K562 (cell line): ENCODE measurements around the gene IPPK. TPM values are rescaled to one million over a fixed set of nuclear protein-coding genes. Genes with fewer than 3 reads are reported as not detected.

Experiments
- ATAC-seq: fragments of 200-7000 bp; cut with Tn5 transposase; 3 replicates; pipeline ENCODE4 v1.9.1; 2020; ENCODE audit warnings: moderate library complexity
- BruUV-seq: library from RNA; stranded (reverse); fragments of 400-500 nt; replicated peaks from 2 replicates; lab custom pipeline; 2021; lab: Mats Ljungman, UMichigan
- CTCF ChIA-PET: fragments of 300-600 bp; formaldehyde crosslinking; extraction: SDS; loops from one replicate; lab custom pipeline; 2021; ENCODE audit warnings: low intra/inter-chr PET ratio; lab: Yijun Ruan, JAX
- POLR2A ChIA-PET: fragments of 300-600, 350-650 bp; sonication (Branson Sonifier 250); formaldehyde crosslinking; extraction: SDS; loops from one replicate; lab custom pipeline; 2021; ENCODE audit warnings: antibody characterized with exemption, inconsistent platforms; lab: Yijun Ruan, JAX
- DNase-seq, 4 experiments: peaks; one replicate each; pipeline versions ENCODE4 v3.0.0 to v3.0.0-alpha.2; 2011 to 2018; ENCODE audit warnings: low spot score in 3 of 4, mixed read lengths in 3 of 4; ENCODE audit errors: extremely low read depth in 1 of 4
- FAIRE-seq: peaks from 2 replicates; lab custom pipeline; 2011; peaks lifted over from hg19 to GRCh38; lab: Jason Lieb, UNC
- H2AFZ ChIP-seq: 2 replicates; pipeline ENCODE4 v1.6.0; 2011; ENCODE audit warnings: low read depth, low read length, control low read depth, inconsistent platforms
- H3K27ac ChIP-seq: fragments of 200-600 bp; 3 replicates; pipeline ENCODE4 v1.8.0; 2011; ENCODE audit warnings: low read depth, mild to moderate bottlenecking, control low read depth, inconsistent platforms, low read length, moderate library complexity, mixed read lengths; ENCODE audit errors: extremely low read depth
- H3K27me3 ChIP-seq, 2 experiments: fragments of 300-600 bp in 1 of 2; 2 replicates in 1 of 2; 3 replicates in 1 of 2; pipeline versions ENCODE4 v1.6.0 to v1.8.0; 2011; ENCODE audit warnings: inconsistent platforms in 2 of 2, low read length in 2 of 2, mild to moderate bottlenecking in 1 of 2, mixed read lengths in 1 of 2, moderate library complexity in 1 of 2; ENCODE audit not compliant: control insufficient read depth in 2 of 2, insufficient read depth in 2 of 2
- H3K36me3 ChIP-seq: fragments of 300-600 bp; 3 replicates; pipeline ENCODE4 v1.8.0; 2011; ENCODE audit warnings: mild to moderate bottlenecking, low read length, inconsistent platforms; ENCODE audit not compliant: control insufficient read depth, insufficient read depth
- H3K4me1 ChIP-seq, 2 experiments: fragments of 200-600 bp in 1 of 2; replicated peaks in 1 of 2; 2 replicates in 1 of 2; 3 replicates in 1 of 2; pipeline versions ENCODE4 v1.5.1 to v1.8.0; 2011; ENCODE audit warnings: inconsistent platforms in 2 of 2, low read length in 2 of 2, mild to moderate bottlenecking in 1 of 2, mixed read lengths in 1 of 2, moderate library complexity in 1 of 2; ENCODE audit not compliant: control insufficient read depth in 2 of 2, insufficient read depth in 2 of 2
- H3K4me2 ChIP-seq: 2 replicates; pipeline ENCODE4 v1.6.1; 2011; ENCODE audit warnings: low read length, control low read depth, inconsistent platforms, mixed read lengths; ENCODE audit not compliant: insufficient read depth
- H3K4me3 ChIP-seq: fragments of 200-600 bp; sonication (generic), shearing (Covaris generic); 2 replicates; pipeline ENCODE4 v1.5.1; 2016; ENCODE audit warnings: control low read depth, inconsistent platforms
- H3K79me2 ChIP-seq: fragments of 200-600 bp; 3 replicates; pipeline ENCODE4 v1.8.0; 2011; ENCODE audit warnings: low read length, inconsistent platforms; ENCODE audit not compliant: control insufficient read depth, insufficient read depth
- H3K9ac ChIP-seq, 2 experiments: 2 replicates each; pipeline versions ENCODE4 v1.6.0 to v1.6.1; 2011; ENCODE audit warnings: low read depth in 2 of 2, low read length in 2 of 2, control low read depth in 1 of 2, inconsistent platforms in 1 of 2, mild to moderate bottlenecking in 1 of 2, mixed read lengths in 1 of 2; ENCODE audit not compliant: insufficient read depth in 1 of 2
- H3K9me1 ChIP-seq: one replicate; pipeline ENCODE4 v1.6.0; 2011; ENCODE audit warnings: inconsistent platforms, mild to moderate bottlenecking, low read length, moderate library complexity; ENCODE audit not compliant: control insufficient read depth, insufficient read depth
- H3K9me3 ChIP-seq: replicated peaks from 2 replicates; pipeline ENCODE4 v1.5.1; 2011; ENCODE audit warnings: low read depth, low read length, inconsistent platforms; ENCODE audit not compliant: control insufficient read depth, insufficient read depth
- H4K20me1 ChIP-seq: replicated peaks from 2 replicates; pipeline ENCODE4 v1.6.1; 2011; ENCODE audit warnings: low read length, inconsistent platforms, mixed read lengths; ENCODE audit not compliant: control insufficient read depth, insufficient read depth
- CHD4 ChIP-seq: fragments of 200-600 bp; sonication (generic); IDR thresholded peaks from 3 replicates; pipeline ENCODE4 v1.6.1; 2012; ENCODE audit warnings: low read depth, mild to moderate bottlenecking, mixed read lengths, low read length, inconsistent platforms; ENCODE audit not compliant: insufficient read depth, insufficient replicate concordance, poor library complexity, severe bottlenecking
- DMBX1 ChIP-seq: fragments of 250-450 bp; sonication (Bioruptor Pico); IDR thresholded peaks from 2 replicates; pipeline ENCODE4 v1.8.0; 2022; ENCODE audit warnings: inconsistent platforms, mild to moderate bottlenecking, moderate library complexity, borderline replicate concordance
- DPF2 ChIP-seq: fragments of 450-650 bp; IDR thresholded peaks from 2 replicates; pipeline ENCODE4 v1.6.1; 2016
- EZH2 ChIP-seq: IDR thresholded peaks from 2 replicates; pipeline ENCODE4 v1.6.1; 2012; ENCODE audit warnings: low read depth, mild to moderate bottlenecking, inconsistent platforms, low read length, borderline replicate concordance
- HNRNPL ChIP-seq: fragments of 200-400 bp; formaldehyde crosslinking; IDR thresholded peaks from 2 replicates; pipeline ENCODE4 v1.6.1; 2017; ENCODE audit warnings: low read depth, mild to moderate bottlenecking, low read length
- NR2C2 ChIP-seq, 2 experiments: fragments of 200-800 bp in 1 of 2; sonication (Bioruptor generic) in 1 of 2; sonication (generic) in 1 of 2; formaldehyde crosslinking in 1 of 2; IDR thresholded peaks; 2 replicates each; pipeline versions ENCODE4 v1.6.1 to v1.8.0; 2016 to 2022; ENCODE audit warnings: mild to moderate bottlenecking in 1 of 2, missing compliant biosample characterization in 1 of 2, missing genetic modification characterization in 1 of 2, missing genetic modification reagents in 1 of 2
- RAD51 ChIP-seq: fragments of 450-650 bp; IDR thresholded peaks from 2 replicates; pipeline ENCODE4 v1.7.1; 2016; ENCODE audit warnings: low read depth, mild to moderate bottlenecking, borderline replicate concordance
- RCOR1 ChIP-seq, 2 experiments: IDR thresholded peaks; 2 replicates each; pipeline ENCODE4 v1.6.1; 2012; ENCODE audit warnings: low read depth in 2 of 2, low read length in 2 of 2, borderline replicate concordance in 1 of 2, improper control_type of control experiment in 1 of 2
- SRSF3 ChIP-seq: fragments of 200-400 bp; formaldehyde crosslinking; IDR thresholded peaks from 2 replicates; pipeline ENCODE4 v1.6.1; 2016; ENCODE audit warnings: mild to moderate bottlenecking, low read length, moderate library complexity; ENCODE audit not compliant: insufficient read depth
- USF1 ChIP-seq: sonication (generic); formaldehyde crosslinking; IDR thresholded peaks from 2 replicates; pipeline ENCODE4 v1.9.0; 2022; ENCODE audit warnings: mild to moderate bottlenecking, missing genetic modification reagents
- XRCC4 ChIP-seq: IDR thresholded peaks from one replicate; pipeline ENCODE4 v1.6.1; 2011; ENCODE audit not compliant: insufficient read depth, insufficient read length; ENCODE audit errors: extremely low read depth
- ZC3H8 ChIP-seq: fragments of 450-650 bp; IDR thresholded peaks from 2 replicates; pipeline ENCODE4 v1.6.1; 2017
- ZNF134 ChIP-seq: fragments of 250-450 bp; sonication (Bioruptor Pico); conservative IDR thresholded peaks from 2 replicates; pipeline ENCODE4 v1.4.0; 2020
- ZNF184 ChIP-seq: sonication (generic); formaldehyde crosslinking; IDR thresholded peaks from 2 replicates; pipeline ENCODE4 v1.5.0; 2020; ENCODE audit warnings: missing genetic modification reagents
- ZNF384 ChIP-seq: IDR thresholded peaks from 2 replicates; pipeline ENCODE4 v1.6.1; 2012; ENCODE audit warnings: low read depth, low read length, improper control_type of control experiment
- WGBS: fragments of 100-300 bp; shearing (Covaris generic); methylation state at CpG from one replicate; pipeline ENCODE4 v1.1.6; 2016; ENCODE audit warnings: low coverage, mixed read lengths; ENCODE audit not compliant: insufficient coverage; ENCODE audit errors: missing lambda C conversion rate; 5-methylcytosine and 5-hydroxymethylcytosine counted together
- in situ Hi-C: fragments of 300-500 bp; cut with MboI; formaldehyde crosslinking; loops from 4 replicates; pipeline ENCODE4 v1.15.0; 2018; ENCODE audit warnings: inconsistent platforms, mixed read lengths
- intact Hi-C: fragments of 100-400 bp; cut with micrococcal nuclease; formaldehyde crosslinking; loops from 2 replicates; pipeline ENCODE4 v1.14.2; 2022
- polyA plus RNA-seq, 8 experiments: library from polyadenylated mRNA; depleted of rRNA in 4 of 8; stranded (reverse) in 5 of 8; unstranded in 3 of 8; fragments of >200 nt; fragmentation: Nextera tagmentation in 2 of 8; fragmentation: Illumina TruSeq in 1 of 8; extraction: Ambion mirVana in 2 of 8; extraction: Trizol in 1 of 8; gene quantifications; 2 replicates each; pipeline versions ENCODE4 v1.2.1 to v1.2.3, GENCODE V29; 2011 to 2014; ENCODE audit warnings: inconsistent platforms in 1 of 8, missing spikeins in 1 of 8
- total RNA-seq, 7 experiments: library from RNA; depleted of rRNA in 6 of 7; stranded (reverse); fragments of >200 nt in 6 of 7; fragmentation: Illumina TruSeq in 2 of 7; extraction: Trizol in 2 of 7; gene quantifications; 2 replicates each; pipeline versions ENCODE4 v1.2.1 to v1.2.3, GENCODE V29; 2011 to 2021; ENCODE audit warnings: low replicate concordance in 1 of 7
- TF ChIP-seq, protein P1 (sequence below), 3 experiments: IDR thresholded peaks in 2 of 3; conservative IDR thresholded peaks in 1 of 3; 2 replicates each; pipeline ENCODE4 v1.5.1; 2011 to 2012; ENCODE audit warnings: low read length in 3 of 3, mild to moderate bottlenecking in 3 of 3, control low read depth in 2 of 3, improper control_type of control experiment in 1 of 3, inconsistent platforms in 1 of 3, low read depth in 1 of 3, mixed read lengths in 1 of 3, moderate library complexity in 1 of 3; ENCODE audit not compliant: insufficient read depth in 2 of 3
- TF ChIP-seq, protein P2 (sequence below): IDR thresholded peaks from 2 replicates; pipeline ENCODE4 v1.6.1; 2012; ENCODE audit warnings: low read depth, low read length, improper control_type of control experiment, borderline replicate concordance

The IPPK gene
- total and polyA plus RNA-seq, 9 of the 15 experiments (the other 6 are each of a cell fraction or from before 2014, with no cell fraction given), result 3.1 to 22.2 (median 11.2) TPM

- TF ChIP-seq, protein P1, sequence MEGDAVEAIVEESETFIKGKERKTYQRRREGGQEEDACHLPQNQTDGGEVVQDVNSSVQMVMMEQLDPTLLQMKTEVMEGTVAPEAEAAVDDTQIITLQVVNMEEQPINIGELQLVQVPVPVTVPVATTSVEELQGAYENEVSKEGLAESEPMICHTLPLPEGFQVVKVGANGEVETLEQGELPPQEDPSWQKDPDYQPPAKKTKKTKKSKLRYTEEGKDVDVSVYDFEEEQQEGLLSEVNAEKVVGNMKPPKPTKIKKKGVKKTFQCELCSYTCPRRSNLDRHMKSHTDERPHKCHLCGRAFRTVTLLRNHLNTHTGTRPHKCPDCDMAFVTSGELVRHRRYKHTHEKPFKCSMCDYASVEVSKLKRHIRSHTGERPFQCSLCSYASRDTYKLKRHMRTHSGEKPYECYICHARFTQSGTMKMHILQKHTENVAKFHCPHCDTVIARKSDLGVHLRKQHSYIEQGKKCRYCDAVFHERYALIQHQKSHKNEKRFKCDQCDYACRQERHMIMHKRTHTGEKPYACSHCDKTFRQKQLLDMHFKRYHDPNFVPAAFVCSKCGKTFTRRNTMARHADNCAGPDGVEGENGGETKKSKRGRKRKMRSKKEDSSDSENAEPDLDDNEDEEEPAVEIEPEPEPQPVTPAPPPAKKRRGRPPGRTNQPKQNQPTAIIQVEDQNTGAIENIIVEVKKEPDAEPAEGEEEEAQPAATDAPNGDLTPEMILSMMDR (IDR thresholded peaks at IDR 0.05 in 2 of 3, conservative IDR thresholded peaks at IDR 0.05 in 1 of 3; ENCODE audit: insufficient read depth in 2 of 3, low read depth in 1 of 3, low read length in 3 of 3), result 0 out of 6 replicates have a peak, but pooled peaks of 2 of the 3 experiments have one; percentile 23 to 26
These were observed 33.3 kb downstream of the IPPK start (continued) for GRCh38 chr9:92636627-92637026.

- no peak overlapping the region for H2AFZ ChIP-seq
- H3K9me1 ChIP-seq, result no peaks in the 10 kb centered on the region
- H3K36me3 ChIP-seq, result peaks cover 80% of the 10 kb centered on the region
- DNase-seq, result no peak
- CTCF ChIA-PET, result interaction anchor here (1.3 to 1.9 kb wide), 2 partner anchors 129 to 293 kb away, joined by 6 read pairs; no protein-coding TSS in a partner anchor
- no peaks in the 10 kb centered on the region for H3K9me3 ChIP-seq
- H3K4me3 ChIP-seq, result no peak overlapping the region
- no peak for FAIRE-seq
- H3K27ac ChIP-seq, result no peak overlapping the region
- H3K4me2 ChIP-seq, result no peak overlapping the region
- no peaks in the 10 kb centered on the region for H3K27me3 ChIP-seq
- POLR2A ChIA-PET, result no interaction called here
- no peaks in the 10 kb centered on the region for H4K20me1 ChIP-seq
- no peak overlapping the region for H3K9ac ChIP-seq
- no peak for ATAC-seq
- TF ChIP-seq ZNF134 (CRISPR knock-in tag) (no peak), XRCC4 (no peak), CHD4 (no peak), ZNF184 (CRISPR knock-in tag) (no peak), DPF2 (no peak), USF1 (CRISPR knock-in tag) (no peak), ZNF384 (no peak), EZH2 (no peak), HNRNPL (no peak), DMBX1 (CRISPR knock-in tag) (no peak), RCOR1 (IDR thresholded peaks at IDR 0.05; ENCODE audit: borderline replicate concordance in 1 of 2, low read depth in 2 of 2, low read length in 2 of 2) (no peak), SRSF3 (no peak), RAD51 (no peak), NR2C2 (CRISPR knock-in tag; IDR thresholded peaks at IDR 0.05) (no peak), NR2C2 (tag; IDR thresholded peaks at IDR 0.05) (no peak), ZC3H8 (no peak)
- TF ChIP-seq, protein P2, sequence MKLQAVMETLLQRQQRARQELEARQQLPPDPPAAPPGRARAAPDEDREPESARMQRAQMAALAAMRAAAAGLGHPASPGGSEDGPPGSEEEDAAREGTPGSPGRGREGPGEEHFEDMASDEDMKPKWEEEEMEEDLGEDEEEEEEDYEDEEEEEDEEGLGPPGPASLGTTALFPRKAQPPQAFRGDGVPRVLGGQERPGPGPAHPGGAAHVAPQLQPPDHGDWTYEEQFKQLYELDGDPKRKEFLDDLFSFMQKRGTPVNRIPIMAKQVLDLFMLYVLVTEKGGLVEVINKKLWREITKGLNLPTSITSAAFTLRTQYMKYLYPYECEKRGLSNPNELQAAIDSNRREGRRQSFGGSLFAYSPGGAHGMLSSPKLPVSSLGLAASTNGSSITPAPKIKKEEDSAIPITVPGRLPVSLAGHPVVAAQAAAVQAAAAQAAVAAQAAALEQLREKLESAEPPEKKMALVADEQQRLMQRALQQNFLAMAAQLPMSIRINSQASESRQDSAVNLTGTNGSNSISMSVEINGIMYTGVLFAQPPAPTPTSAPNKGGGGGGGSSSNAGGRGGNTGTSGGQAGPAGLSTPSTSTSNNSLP, result no peak
- no peaks in the 10 kb centered on the region for H3K79me2 ChIP-seq
- H3K4me1 ChIP-seq, result peaks cover 0 to 5% of the 10 kb centered on the region in 2 experiments; a peak in 1 of 5 replicates
- in situ Hi-C loops (loop anchor here (5.0 to 10.0 kb wide), 2 partner anchors 311 to 498 kb away; partner anchors contain the start of genes CENPP and NOL8), intact Hi-C loops (loop anchor here (2.0 to 10.0 kb wide), 3 partner anchors 159 to 497 kb away; no protein-coding TSS in a partner anchor)
- 88% methylated on average over 2 of the region's 4 CpGs for WGBS
- no TSS peak for BruUV-seq
These were observed 34.2 kb downstream of the IPPK start for GRCh38 chr9:92635760-92636159.
